Choroid plexus epithelial cell (primary cell): Measurements from ENCODE around the gene OBP2B.
"Not testable (repeated sequence)": the region's sequence is repeated elsewhere in the genome, so short reads cannot be mapped to it uniquely, and the experiment has no call there.

Experiments
- DNase-seq: peaks from one replicate; pipeline ENCODE4 v3.0.0-alpha.2; 2010; ENCODE audit warnings: low read depth
- H3K4me3 ChIP-seq: 2 replicates; pipeline ENCODE4 v1.5.1; 2011; ENCODE audit warnings: low read depth, mild to moderate bottlenecking, control low read depth, low read length, moderate library complexity
- CTCF ChIP-seq: conservative IDR thresholded peaks from 2 replicates; pipeline ENCODE4 v1.5.1; 2011; ENCODE audit warnings: low read depth, mild to moderate bottlenecking, control low read depth, inconsistent platforms, low read length, moderate library complexity

Gene OBP2B

GRCh38 chr9:133207540-133208170 is 1.4 kb downstream of the OBP2B start:
- no peak for TF ChIP-seq CTCF
- DNase-seq: no peak
- no peak overlapping the region for H3K4me3 ChIP-seq

GRCh38 chr9:133207021-133207531 is 2.0 kb downstream of the OBP2B start:
- H3K4me3 ChIP-seq: no peak overlapping the region
- TF ChIP-seq CTCF: no peak
- no peak for DNase-seq

GRCh38 chr9:133205996-133206931 is 2.8 kb downstream of the OBP2B start:
- DNase-seq: no peak
- H3K4me3 ChIP-seq: no peak overlapping the region
- no peak for TF ChIP-seq CTCF

DNA sequence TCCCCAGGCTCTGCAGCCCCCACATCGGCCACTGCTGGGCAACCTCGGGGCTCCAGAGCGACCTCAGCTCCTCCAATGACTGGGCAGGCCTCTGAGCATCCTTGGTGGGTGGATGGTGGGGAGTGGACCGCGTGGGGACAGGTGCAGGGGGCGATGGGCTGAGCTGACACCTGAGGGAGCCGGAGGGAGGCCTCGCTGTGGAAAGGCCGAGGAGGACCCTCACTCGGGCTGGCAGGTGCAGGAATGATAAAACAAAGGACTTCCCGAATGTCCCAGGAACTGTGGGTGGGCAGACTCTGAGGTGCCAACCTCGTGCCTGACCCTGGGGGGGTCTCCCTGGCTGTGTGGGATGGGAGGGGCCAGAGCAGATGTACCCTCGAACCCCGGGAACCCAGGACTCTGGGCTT is 3.6 kb downstream of the OBP2B start:
- DNase-seq, H3K4me3 ChIP-seq: not testable (repeated sequence)

DNA sequence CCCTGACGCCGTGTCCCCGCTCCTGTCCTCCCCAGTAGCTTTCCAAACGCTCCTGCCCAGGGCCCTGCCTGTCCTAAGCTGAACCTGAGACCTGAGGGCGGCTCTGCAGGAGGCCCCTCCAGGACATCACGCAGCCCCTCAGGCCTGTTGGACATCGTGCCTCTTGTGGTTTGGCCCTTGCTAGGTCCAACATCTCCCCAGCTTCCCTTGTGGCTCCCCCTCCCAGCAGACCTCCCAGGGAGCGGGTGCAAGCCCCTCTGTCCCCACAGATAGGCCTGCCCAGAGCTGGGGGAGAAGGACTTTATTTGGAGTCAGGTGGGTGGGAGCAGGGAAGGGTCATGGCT is 4.1 kb downstream of the OBP2B start:
- no peak for TF ChIP-seq CTCF
- no peak overlapping the region for H3K4me3 ChIP-seq
- DNase-seq: no peak

- no peak for TF ChIP-seq CTCF
- DNase-seq: no peak
- no peak overlapping the region for H3K4me3 ChIP-seq
Measured at GRCh38 chr9:133204335-133204992, 4.6 kb downstream of the OBP2B start.

DNA sequence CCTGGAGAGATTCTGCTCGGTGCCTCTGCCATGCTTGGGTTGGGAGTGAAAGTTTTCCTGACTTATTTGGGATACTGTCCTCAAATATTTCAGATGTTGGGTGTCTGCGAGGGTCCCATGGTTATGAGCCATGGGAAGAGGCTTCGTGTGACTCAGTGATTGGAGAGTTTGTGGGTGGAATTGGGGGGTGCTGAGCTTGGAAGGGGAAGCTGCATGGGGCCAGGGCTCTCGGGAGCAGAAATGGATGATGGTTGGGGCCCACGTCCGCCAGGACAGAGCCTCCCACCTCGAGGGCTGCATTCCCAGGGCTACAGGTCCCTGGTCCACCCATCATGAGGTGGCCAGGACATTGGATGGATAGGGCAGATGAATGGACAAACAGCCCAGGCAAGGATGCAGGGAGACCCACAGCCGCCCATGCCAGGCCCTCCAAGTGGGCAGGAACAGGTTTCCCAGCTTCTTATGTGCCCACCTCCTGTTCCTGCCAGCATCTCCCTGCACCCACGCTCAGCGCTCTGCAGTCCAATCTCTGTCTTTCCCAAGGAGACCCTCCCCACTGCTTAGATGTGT is 5.5 kb downstream of the OBP2B start:
- no peak for DNase-seq
- TF ChIP-seq CTCF: no peak
- H3K4me3 ChIP-seq: no peak overlapping the region
